Bronchial epithelial cell (primary cell): ENCODE results near the gene MAP4K4. TPM values are rescaled to one million over a fixed set of nuclear protein-coding genes. Genes with fewer than 3 reads are reported as not detected.

ENCODE experiments used
- DNase-seq: peaks from one replicate; pipeline ENCODE4 v3.0.0-alpha.2; 2010; ENCODE audit warnings: low read depth
- FAIRE-seq: peaks from 2 replicates; lab custom pipeline; 2011; peaks lifted over from hg19 to GRCh38; lab: Jason Lieb, UNC
- H3K27me3 ChIP-seq: 2 replicates; pipeline ENCODE4 v1.5.1; 2011; ENCODE audit warnings: low read length; ENCODE audit not compliant: control insufficient read depth, insufficient read depth
- H3K36me3 ChIP-seq: 2 replicates; pipeline ENCODE4 v1.5.1; 2011; ENCODE audit warnings: low read length; ENCODE audit not compliant: control insufficient read depth, insufficient read depth
- H3K4me3 ChIP-seq: 2 replicates; pipeline ENCODE4 v1.5.1; 2011; ENCODE audit warnings: mild to moderate bottlenecking, low read depth, low read length, control low read depth
- CTCF ChIP-seq: IDR thresholded peaks from 2 replicates; pipeline ENCODE4 v1.5.1; 2011; ENCODE audit warnings: mild to moderate bottlenecking, moderate library complexity, low read length, control low read depth, inconsistent platforms; ENCODE audit not compliant: insufficient read depth, severe bottlenecking
- total RNA-seq: library from RNA; depleted of rRNA; stranded (reverse); fragments of >200 nt; gene quantifications from 2 replicates; pipeline ENCODE4 v1.2.1, GENCODE V29; 2014

MAP4K4 gene
- total RNA-seq, 1 donor from 2014 or later = 81.1 TPM

DNA sequence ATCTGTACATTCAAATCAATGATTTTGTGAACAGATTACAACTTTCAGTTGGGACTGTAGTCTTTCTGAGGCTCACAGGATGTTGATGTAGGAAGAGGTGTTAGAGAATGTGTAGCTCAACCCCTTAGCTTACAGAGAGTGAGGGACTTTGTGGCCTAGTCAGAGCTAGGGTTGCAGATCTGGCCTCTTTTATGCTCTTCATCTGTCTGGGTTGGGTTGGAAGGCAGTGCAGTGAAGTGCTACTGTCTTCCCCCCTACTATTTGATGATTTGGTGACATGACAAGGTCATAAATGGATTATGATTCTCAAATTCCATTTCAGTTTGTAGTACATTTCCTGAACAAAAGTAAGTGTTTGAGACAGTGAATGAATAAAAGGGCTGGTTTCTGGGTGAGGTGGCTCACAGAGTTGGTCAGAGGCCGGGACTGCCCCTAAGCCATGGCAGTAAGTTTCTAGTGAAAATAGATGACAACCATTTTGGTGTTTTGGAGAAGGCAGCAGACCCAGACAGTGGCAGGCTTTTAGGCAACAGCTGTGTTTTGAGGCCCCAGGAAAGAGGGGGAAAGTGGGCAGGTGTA lies 21.6 kb downstream of the MAP4K4 start:
- no peak for DNase-seq
- Histone ChIP-seq H3K27me3 (no peaks in the 10 kb centered on the region), H3K4me3 (no peak overlapping the region), H3K36me3 (no peaks in the 10 kb centered on the region)
- TF ChIP-seq CTCF = no peak
- FAIRE-seq = no peak

DNA sequence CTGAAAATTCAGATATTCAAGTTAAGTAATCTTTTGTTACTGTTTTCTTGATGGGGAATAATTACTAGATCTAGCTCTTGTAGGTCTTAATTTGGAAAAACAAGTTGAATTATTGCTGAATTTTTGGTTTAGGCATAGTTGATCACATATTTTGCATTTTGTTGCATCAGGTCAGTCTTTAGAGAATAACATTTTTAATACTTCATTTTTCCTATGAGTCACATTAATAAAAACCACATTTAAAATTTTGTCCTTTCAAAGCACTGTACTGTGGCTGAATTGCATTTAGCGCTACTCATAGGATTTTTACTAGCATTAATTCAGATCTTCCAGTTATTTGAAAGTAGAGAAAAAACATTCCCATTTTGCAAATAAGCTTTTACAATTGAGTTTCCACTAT lies 23.2 kb downstream of the MAP4K4 start:
- no peak for TF ChIP-seq CTCF
- FAIRE-seq = no peak
- Histone ChIP-seq H3K27me3 (no peaks in the 10 kb centered on the region), H3K4me3 (no peak overlapping the region), H3K36me3 (no peaks in the 10 kb centered on the region)
- DNase-seq = no peak

- Histone ChIP-seq H3K36me3 (no peaks in the 10 kb centered on the region), H3K27me3 (no peaks in the 10 kb centered on the region), H3K4me3 (no peak overlapping the region)
- no peak for TF ChIP-seq CTCF
- no peak for FAIRE-seq
- no peak for DNase-seq
Observed at GRCh38 chr2:101722864-101723263, 25.4 kb downstream of the MAP4K4 start.

- DNase-seq = no peak
- no peak for TF ChIP-seq CTCF
- Histone ChIP-seq H3K36me3 (no peaks in the 10 kb centered on the region), H3K4me3 (no peak overlapping the region), H3K27me3 (no peaks in the 10 kb centered on the region)
- no peak for FAIRE-seq
Observed at GRCh38 chr2:101723371-101724124, 26.0 kb downstream of the MAP4K4 start.

GRCh38 chr2:101724125-101724474 lies 26.6 kb downstream of the MAP4K4 start:
- FAIRE-seq = no peak
- Histone ChIP-seq H3K4me3 (no peak overlapping the region), H3K36me3 (no peaks in the 10 kb centered on the region), H3K27me3 (no peaks in the 10 kb centered on the region)
- no peak for DNase-seq
- TF ChIP-seq CTCF = no peak

DNA sequence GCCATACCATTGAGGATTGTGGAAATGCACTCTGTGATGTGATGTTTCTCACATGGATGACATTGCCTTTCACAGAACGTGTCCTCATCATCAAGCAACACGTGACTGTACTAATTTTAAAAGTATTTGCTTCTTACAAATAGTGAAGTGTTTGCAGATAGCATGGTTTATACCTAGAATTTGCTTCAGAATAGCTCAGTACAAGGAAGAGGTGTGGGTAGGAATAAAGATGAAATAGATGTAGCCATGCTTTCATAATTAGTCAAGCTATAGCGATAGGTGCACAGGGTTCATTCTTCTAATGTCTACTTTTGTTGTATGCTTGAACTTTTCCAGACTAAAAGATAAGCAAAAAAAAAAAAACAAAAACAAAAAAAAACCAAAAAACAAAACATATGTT lies 27.5 kb downstream of the MAP4K4 start:
- no peak for TF ChIP-seq CTCF
- no peaks in the 10 kb centered on the region for H3K36me3 ChIP-seq
- H3K4me3 ChIP-seq = no peak overlapping the region
- FAIRE-seq (no peak), DNase-seq (no peak)
- no peaks in the 10 kb centered on the region for H3K27me3 ChIP-seq
